Stomach (tissue), 4 donors: Measurements from ENCODE around the gene TET3.

Source experiments
- POLR2A ChIP-seq, 4 donors: fragments of 450-650 bp; IDR thresholded peaks; one replicate each; pipeline ENCODE4 v1.6.1; 2016; ENCODE audit warnings: antibody characterized with exemption in 4 of 4, control low read depth in 2 of 4, mild to moderate bottlenecking in 1 of 4, moderate library complexity in 1 of 4
- TF ChIP-seq, protein P1 (sequence below), 7 experiments: fragments of 450-650 bp in 4 of 7; fragments of 200-600 bp in 3 of 7; sonication (generic) in 3 of 7; IDR thresholded peaks; one replicate each; pipeline ENCODE4 v1.5.1; 2016 to 2019; ENCODE audit warnings: antibody characterized with exemption in 7 of 7, control low read depth in 2 of 7, mild to moderate bottlenecking in 1 of 7

DNA sequence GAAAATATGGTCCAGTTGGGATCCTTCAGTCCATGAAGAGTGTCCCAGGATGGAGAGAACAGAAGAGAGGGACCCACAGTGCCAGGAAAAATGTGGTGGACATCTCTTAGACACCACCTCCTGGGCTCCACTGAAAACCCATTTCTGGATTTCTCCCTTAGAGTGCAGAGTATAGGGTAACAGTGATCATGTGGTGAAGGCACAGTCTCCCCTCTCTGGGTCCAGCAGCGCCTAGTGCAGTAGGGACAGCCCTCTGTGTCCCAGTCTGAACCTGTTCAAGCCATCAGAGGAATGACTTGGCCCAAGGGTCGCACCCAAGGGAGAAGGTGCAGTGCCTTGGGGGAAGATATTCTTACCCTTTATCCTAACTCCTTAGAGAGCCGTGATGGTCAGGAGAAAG is 30.1 kb downstream of the TET3 start:
- TF ChIP-seq, protein P1, sequence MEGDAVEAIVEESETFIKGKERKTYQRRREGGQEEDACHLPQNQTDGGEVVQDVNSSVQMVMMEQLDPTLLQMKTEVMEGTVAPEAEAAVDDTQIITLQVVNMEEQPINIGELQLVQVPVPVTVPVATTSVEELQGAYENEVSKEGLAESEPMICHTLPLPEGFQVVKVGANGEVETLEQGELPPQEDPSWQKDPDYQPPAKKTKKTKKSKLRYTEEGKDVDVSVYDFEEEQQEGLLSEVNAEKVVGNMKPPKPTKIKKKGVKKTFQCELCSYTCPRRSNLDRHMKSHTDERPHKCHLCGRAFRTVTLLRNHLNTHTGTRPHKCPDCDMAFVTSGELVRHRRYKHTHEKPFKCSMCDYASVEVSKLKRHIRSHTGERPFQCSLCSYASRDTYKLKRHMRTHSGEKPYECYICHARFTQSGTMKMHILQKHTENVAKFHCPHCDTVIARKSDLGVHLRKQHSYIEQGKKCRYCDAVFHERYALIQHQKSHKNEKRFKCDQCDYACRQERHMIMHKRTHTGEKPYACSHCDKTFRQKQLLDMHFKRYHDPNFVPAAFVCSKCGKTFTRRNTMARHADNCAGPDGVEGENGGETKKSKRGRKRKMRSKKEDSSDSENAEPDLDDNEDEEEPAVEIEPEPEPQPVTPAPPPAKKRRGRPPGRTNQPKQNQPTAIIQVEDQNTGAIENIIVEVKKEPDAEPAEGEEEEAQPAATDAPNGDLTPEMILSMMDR (IDR thresholded peaks at IDR 0.05), result no peak
- no peak for TF ChIP-seq POLR2A (IDR thresholded peaks at IDR 0.05)
